HG03060 (cell line): Measurements from ENCODE around the gene KAZN.

ENCODE experiments used
- ATAC-seq: cut with Tn5 transposase; IDR thresholded peaks from one replicate; pipeline ENCODE4 v1.9.1; 2021; ENCODE audit warnings: low read depth, moderate number of reproducible peaks; ENCODE audit not compliant: unreplicated experiment

Gene KAZN

DNA sequence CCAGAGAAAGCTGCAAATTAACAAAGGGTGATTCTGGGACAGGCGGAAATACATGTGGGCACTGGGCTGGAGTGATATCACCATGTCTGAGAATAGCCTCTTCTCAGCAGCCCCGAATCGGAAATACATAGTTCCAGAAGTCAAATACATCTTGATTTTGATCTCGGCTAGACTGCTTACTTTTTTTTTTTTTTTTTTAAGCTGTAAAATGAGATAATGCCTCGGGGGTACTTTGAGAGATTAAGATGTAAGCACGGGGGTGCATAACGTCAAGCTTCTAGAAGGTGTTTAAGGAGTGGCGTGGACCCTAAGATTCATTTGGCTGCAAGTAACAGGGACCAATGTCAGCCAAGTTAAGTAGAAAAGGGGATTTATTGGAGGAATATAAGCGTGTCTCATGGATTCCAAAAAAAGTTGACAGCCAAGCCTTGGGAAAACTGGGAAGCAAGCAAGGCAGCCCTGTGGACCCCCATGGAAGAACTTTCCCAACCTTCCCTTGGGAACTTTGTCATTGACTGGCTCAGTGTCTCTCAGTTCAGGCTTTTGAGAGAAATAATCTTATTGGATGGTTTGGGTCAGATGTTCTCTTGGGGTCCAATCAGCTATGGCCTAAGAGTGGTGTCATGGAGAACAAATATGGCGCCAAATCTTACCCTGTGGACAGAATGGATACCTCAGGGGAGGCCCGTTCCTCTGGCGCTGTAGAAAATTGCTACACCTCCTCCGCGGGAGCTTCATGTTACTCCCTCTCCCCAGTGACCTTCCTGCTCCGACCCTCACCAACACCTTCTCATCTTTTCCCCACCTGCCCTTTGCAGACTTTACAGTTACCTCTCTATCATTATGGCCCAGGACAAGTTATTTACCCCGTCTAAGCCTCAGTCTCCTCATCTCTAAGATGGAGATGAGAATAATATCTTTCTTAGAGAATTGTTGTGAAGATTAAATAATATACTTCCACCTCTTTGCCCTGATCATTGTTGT lies 186.6 kb downstream of the KAZN start:
- ATAC-seq = no peak

DNA sequence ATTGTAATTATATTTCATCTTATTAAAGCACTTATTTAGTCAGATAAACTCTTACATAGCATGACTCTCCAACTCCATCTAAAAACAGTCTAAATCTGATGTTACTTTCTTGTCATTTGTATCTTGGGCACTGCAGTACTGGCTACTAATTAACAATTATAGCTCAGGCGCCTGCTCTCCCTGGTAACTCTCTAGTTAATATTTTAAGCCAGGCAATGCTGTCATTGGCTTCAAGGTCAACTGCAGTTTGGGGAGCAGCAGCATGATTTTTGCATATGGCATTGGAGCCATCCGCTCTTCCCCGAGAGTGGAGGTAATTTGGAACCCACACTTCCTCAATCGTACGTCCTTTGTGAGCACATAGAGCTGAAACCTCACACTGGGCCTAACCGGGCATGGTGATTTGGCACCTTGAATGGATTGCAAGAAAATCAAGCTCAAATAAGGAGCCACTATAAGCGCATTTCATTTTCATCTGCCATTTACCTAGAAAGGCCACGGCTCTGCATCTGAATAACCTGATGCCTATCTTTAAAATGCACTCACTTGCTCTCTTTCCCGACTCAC lies 187.7 kb downstream of the KAZN start:
- ATAC-seq = no peak

DNA sequence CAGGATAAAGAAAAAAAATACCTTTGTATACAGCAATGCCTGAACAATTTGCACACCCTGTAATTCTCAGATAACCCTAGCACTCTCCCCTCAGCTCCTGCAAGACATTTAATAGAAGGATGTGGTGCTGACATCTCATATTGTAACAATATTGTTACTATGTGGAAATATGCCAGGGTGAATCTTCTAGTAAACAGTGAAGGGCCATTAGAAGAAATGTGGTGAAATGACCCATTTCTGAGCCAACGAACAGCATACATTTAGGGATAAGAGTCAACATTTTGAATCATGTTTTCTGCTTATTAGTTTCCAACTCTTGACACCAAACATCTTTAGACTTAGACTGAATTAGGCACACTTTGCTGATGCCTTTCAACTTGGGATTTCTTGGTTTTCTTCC lies 188.2 kb downstream of the KAZN start:
- no peak for ATAC-seq

DNA sequence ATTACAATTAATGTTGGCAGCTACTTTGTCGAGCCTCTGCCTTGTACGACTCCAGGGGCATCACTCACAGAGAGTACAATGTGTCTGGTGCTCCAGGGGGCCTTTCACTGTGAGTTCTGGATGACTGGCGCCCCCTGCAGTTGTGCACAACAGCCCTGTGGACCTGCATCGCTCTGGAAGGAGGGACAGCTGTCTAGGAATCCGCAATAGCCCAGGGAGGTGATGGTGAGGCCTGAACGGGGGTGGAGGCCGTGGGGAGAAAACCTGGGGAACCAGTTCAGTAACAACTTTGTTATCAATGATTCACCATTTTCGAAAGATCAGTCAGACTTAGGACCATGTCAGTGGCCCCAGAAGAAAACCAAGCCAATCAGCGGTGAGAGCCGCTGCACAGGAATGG lies 189.1 kb downstream of the KAZN start:
- ATAC-seq = no peak

DNA sequence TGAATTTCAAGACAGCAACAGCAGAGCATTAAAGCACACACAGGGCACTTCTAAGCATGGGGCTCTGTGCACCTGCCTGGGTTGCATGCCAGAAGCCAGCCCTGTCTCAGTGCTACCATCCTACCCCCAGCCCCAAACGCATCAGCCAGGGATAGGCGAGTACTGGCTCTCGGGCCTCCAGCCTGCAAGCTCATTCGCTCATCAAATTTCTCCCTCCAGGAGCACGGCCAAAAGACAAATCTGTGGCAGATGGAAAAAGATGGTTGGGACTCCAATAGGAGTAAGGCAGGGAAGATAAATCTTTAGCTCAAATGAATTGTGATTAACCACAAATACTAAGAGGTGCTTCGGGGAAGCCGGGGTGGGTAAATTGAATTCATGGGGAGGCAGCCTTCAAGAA lies 189.6 kb downstream of the KAZN start:
- ATAC-seq = no peak

DNA sequence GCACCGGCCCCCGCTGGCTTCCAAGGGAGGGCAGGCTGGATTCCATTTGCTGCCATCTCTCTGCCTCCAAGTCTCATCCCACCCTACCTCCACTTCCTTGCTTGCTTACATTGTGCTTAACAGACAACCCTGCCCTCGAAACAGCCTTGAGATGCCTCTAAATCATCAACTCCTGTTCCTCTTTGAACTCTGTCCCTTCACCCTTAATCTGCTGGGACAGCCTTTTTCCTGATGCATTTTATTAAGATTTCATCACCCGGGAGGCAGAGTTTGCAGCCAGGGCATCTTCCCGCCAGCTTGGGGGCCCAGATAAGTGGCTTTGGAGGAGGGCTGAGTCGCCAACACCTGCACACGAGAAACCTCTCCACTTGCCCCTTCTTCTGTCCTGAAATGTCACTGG lies 192.5 kb downstream of the KAZN start:
- no peak for ATAC-seq

DNA sequence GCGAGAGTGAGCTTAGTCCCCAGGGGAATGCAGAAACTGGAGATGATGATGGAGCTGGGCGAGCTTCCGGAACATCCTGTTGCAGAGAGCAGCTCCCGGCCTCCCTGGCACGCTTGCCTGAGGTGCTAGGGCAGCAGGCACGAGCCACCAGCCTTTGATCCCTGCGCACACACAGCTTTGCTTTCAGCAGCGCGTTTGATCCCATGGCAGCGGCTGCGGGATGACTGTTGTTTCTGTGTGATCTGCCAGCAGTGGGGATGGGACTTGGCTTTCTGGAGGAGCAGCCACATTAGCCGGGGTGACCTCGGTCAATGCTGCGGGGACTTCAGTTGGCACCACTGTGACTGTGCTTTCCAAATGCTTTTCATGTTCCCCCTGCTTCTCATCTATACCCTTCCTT lies 193.2 kb downstream of the KAZN start:
- ATAC-seq = no peak

DNA sequence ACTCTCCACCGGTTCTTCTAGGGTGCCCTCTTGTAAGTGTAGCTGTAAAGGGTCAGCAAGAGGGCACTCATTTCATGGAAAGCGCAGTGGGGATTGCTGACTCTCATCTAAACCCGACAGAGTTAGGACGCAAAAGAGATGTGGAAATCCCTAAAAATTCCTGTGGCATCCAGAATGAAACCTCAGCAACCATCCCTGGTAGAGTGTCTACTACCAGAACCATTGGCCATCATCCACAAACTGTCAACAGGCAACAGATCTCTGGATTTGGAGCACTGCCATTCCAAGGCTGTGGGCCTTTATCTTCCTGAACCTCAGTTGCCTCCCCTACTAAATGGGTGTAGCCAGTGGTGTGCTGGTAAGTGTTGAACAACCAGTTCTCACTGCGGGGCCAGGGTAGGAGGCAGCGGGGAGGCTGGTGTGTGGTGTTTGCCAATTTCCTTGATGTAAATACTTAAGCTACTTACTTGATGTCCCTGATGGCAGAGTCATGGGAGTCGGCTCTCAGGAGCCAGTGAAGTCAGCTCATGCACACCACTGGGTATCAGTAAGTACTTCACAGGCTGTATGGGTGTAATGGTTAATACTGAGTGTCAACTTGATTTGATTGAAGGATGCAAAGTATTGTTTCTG lies 195.8 kb downstream of the KAZN start:
- ATAC-seq = no peak

DNA sequence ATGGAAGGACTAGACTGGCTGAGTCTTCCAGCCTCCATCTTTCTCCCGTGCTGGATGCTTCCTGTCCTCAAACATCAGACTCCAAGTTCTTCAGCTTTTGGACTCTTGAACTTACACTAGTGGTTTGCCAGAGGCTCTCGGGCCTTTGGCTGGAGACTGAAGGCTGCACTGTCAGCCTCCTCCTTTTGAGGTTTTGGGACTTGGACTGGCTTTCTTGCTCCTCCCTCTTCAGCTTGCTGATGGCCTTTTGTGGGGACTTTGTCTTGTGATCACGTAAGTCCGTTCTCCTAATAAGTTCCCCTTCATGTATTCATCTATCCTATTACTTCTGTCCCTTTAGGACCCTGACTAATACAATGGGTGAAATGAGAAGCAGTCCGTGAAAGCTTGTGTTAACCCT lies 196.4 kb downstream of the KAZN start:
- no peak for ATAC-seq

DNA sequence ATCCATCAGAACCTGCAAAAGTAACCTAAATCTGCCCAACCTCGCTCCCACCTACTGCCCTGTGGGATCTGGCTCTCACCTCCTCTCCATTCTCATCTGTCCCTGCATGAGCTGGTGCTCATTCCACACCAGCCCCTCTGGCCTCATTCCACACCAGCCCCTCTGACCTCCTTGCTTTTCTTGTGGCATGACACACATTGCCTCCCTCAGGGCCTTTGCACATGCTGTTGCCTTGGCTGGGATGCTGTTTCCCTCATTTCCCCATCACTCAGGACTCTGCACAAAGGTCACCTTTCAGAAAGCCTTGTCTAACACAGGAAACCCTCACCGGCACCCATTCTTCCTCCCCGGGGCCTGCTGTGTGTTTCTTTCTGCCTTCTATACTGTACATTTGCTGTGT lies 197.1 kb downstream of the KAZN start:
- no peak for ATAC-seq

DNA sequence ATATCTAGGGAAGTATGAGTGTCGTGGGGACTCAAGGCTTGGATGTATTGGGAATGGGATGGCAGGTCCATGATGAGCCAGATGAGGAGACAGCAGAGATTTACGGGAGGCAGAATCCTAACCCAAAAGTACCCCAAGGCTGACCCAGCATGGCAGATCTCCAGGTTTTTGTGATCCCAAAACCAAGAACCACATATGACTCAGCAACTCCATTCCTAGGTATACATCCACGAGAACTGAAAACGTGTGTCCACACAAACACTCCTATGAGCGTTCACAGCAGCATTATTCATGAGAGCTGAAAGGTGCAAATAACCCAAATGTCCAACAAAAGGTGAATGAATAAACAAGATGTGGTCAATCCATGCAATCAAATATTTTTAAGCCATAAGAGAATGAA lies 201.5 kb downstream of the KAZN start:
- ATAC-seq = no peak

DNA sequence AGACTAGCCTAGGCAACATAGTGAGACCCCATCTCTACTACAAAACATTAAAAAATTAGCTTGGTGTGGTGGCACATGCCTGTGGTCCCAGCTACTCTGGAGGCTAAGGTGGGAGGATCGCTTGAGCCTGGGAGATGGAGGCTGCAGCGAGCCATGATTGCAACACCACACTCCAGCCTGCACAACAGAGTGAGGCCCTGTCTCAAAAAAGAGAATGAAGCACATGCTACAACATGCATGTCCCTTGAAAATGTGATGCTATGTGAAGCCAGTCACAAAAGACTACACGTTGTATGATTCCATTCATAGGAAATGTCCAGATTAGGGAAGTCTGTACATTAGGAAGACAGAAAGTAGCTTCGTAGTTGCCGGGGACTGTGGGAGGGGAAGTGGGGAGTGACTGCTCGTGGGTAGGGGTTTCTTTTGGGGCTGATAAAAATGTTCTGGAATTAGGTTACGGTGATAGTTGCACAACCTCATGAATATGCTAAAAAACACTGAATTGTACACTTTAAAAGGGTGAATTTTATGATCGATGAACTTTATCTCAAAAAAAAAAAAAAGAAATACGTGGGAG lies 202.1 kb downstream of the KAZN start:
- ATAC-seq = no peak

DNA sequence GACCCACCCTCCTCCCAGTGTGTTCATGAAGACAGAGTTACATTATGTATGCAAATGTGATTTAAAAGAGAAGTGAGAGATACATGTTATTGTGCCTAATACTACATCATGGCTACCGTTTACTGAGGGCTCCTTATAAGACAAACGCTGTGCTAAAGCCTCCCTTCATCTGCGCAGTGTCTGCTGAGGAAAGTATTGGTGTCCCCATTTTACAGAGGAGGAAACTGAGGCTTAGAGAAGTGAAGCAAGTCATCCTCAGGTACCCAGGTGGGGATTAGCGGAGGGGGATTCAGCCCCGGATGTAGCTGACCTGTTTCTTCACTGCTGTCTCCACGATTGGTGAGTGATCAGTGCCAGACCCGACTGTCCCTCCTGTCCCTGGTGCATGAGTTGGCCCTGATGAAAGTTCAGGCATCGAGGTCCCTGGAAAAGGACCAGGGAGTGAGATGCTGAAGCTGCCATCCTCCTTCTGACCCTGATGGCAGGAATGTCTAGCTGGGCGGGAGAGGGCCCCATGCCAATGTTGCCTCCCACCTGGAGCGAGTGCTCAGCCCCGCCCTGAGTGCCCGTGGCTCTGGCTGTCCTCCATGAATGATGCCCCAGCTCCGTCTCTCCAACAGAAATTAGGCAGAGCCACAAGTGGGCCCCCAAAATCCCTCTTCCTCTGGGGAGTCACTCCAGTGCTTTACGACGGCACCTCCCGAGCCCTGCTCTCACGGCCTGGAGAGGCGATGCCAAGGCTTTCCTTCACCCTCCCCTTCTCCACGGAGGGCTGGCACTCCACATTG lies 204.7 kb downstream of the KAZN start:
- ATAC-seq = no peak

DNA sequence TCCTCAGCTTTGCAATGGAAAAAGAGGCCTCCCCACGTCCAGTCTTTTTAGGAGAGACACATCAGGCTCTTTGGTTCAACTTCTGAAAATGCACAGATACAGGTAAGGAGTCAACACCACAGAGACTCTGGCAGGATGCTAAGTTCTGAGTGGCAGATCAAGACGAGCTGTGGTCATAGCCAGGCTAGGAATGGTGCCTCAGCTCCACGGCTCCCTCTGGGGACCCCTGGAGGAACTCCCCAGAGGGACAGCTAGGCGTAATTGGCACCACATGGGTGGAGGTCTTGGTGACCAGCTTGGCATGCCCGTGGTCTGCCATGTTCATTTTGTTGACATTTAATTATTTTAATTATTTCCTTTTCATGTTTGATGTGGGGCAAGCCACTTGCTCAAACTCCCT lies 206.1 kb downstream of the KAZN start:
- ATAC-seq = no peak

DNA sequence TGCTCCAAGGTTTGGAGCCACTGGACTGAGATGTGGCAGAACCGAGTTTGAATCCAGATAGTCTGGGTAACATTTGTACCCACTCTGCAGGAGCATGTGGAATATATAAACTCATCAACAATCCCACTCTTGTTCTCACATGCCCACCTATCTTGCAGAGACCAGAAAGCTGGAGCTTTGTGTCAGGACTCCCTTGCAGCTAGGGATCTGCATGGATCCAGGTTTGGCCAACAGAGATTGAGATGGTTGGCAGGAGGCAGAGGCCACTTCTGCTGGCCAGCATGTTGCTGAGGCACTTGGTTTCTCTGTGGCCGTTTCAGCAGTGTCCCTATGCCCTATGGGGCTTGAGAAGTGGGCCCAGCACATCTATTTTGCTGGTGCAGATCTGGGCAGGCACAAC lies 208.3 kb downstream of the KAZN start:
- ATAC-seq = no peak

DNA sequence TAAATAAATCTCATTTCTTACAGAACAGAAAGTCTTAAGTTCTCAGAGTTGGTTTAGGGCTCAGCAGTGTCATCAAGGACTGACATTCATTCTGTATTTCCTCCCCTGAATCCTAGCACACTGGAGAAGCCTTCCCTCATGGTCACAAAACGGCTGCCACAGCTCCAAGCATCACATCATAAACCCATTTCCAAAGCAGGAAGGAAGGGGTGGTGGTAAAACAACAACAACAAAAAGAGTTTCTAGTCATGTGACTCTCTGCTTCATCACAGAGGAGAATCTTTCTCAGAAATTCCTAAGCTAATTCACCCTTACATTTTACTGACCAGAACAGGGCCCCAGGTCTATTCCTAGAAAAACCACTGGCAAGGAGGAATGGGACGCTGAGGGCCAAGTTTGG lies 210.3 kb downstream of the KAZN start:
- ATAC-seq = no peak

DNA sequence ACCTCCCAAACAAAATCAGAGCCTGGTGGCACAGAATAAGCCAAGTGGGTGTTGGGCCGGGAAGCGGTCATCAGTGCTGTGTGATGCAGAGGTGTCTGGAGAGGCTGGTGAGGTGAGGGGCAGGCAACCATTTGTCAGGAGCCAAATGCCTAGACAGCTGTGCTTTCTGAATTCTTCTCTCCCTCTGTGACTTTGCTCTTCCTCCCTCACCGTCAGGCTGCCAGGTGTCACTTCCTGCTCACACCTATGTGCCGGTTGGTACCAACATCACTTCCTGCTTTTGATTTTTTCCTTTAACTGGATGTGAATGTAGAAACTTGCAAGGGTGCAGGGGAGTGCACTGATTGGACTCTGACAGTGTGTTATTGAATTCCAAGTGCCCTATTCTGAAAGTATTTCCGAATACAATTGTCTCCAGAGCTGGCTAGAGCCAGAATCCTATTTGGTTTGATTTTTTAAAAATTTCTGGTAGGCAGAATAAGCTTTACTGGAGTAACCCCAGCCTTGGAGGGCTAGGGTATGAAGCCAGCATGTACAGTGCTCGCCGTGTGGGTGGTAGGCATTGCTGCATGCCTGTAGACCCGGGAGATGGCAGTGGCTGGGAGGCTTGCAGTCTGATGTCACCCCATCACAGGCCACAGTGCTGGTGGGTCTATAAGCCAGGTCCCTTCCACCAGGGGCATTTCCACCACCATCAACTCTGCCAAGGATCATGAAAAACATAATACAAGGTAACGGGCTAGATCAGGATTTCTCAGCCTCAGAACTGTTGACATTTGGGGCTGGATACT lies 210.9 kb downstream of the KAZN start:
- no peak for ATAC-seq

DNA sequence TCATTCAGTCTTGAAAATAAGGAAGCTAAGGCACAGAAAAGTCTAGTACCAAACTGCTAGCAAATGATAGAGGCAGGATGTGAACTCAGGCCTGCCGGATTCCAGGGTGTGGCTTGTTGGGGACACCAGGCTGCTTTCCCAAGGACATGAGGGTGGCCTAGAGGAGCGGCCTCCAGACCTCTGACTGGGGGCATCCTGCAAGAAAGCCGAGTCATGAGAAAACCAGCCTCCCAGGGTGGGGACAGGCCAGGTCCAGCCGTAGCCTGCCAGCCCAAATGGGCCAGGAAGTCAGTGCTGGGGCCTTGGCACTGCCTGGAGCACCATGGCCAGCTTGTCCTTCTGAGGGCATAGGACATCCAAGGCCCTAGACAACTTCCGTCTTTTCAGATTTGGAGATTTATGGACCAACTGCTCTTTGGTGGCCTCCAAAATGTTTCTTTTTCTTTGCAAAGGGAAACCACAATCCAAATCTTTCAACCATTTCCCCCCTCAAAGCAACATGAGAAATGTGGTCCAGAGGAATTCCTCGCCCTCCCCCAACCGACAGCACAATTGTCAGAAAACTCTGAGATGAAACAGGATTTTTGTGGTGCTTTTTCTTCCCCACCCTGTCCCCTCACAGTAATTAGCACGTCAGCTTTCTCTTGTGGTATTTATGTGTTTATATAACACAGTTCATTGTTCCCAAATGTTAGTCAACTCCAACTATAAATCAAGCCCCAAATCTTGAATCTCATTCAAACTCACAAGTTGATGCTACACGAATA lies 212.3 kb downstream of the KAZN start:
- ATAC-seq = no peak

DNA sequence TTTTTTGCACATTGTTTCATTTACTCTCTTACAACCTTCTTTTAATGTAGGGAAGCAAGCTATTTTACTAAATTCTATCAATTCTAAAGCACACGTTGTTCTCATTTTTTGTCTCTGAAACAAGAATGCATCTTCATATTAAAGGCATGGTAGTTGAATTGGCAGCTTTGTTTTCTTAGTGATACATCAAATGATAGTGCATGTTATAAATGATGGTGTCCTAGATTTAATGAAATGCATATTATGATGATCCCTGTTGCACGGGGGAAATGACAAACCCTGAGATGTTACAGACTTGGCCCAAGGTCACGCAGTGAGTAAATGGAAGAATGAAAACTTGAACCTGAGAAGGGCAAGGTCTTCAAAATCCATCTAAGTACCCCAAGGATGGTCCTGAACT lies 213.1 kb downstream of the KAZN start:
- ATAC-seq = no peak
